Neural cell (in vitro differentiated cells): ENCODE data around the gene PTPRC. TPM values are rescaled to one million over a fixed set of nuclear protein-coding genes. Genes with fewer than 3 reads are reported as not detected.

ENCODE experiments used
- H2AFZ ChIP-seq: fragments of 200-600, 300-800 bp; sonication (generic), shearing (Covaris generic); 2 replicates; pipeline ENCODE4 v1.6.0; 2014; ENCODE audit warnings: low read depth, mild to moderate bottlenecking, antibody characterized with exemption, low read length, moderate library complexity
- H3F3A ChIP-seq: fragments of 200-600 bp; shearing (Covaris generic); 2 replicates; pipeline ENCODE4 v1.6.1; 2016; ENCODE audit warnings: mild to moderate bottlenecking, moderate library complexity, mixed read lengths, antibody characterized with exemption, low read length; ENCODE audit not compliant: insufficient read depth, poor library complexity, severe bottlenecking
- H3K27ac ChIP-seq: fragments of 200-600, 300-800 bp; sonication (generic), shearing (Covaris generic); 2 replicates; pipeline ENCODE4 v1.5.1; 2014; ENCODE audit warnings: mild to moderate bottlenecking, low read length, moderate library complexity
- H3K27me3 ChIP-seq: fragments of 300-800, 200-600 bp; sonication (generic), shearing (Covaris generic); 2 replicates; pipeline ENCODE4 v1.6.0; 2014; ENCODE audit warnings: mild to moderate bottlenecking, low read depth, low read length, moderate library complexity; ENCODE audit not compliant: insufficient read depth
- H3K36me3 ChIP-seq: fragments of 300-800, 200-600 bp; sonication (generic), shearing (Covaris generic); 2 replicates; pipeline ENCODE4 v1.5.1; 2014; ENCODE audit warnings: mild to moderate bottlenecking, antibody characterized with exemption, low read length, moderate library complexity; ENCODE audit not compliant: insufficient read depth
- H3K4me2 ChIP-seq: fragments of 300-800, 200-600 bp; sonication (generic), shearing (Covaris generic); 2 replicates; pipeline ENCODE4 v1.6.0; 2014; ENCODE audit warnings: mild to moderate bottlenecking, low read length
- H3K4me3 ChIP-seq: fragments of 300-800, 200-600 bp; sonication (generic), shearing (Covaris generic); 2 replicates; pipeline ENCODE4 v1.5.1; 2014; ENCODE audit warnings: mild to moderate bottlenecking, low read length, moderate library complexity
- H3K79me2 ChIP-seq: fragments of 200-600 bp; shearing (Covaris generic); replicated peaks from 2 replicates; pipeline ENCODE4 v1.6.0; 2014; ENCODE audit warnings: mild to moderate bottlenecking, low read length, moderate library complexity; ENCODE audit not compliant: insufficient read depth
- H3K9ac ChIP-seq: fragments of 300-800, 200-600 bp; sonication (generic), shearing (Covaris generic); 2 replicates; pipeline ENCODE4 v1.6.1; 2016; ENCODE audit warnings: mild to moderate bottlenecking, low read length, mixed read lengths
- H3K9me2 ChIP-seq: fragments of 200-600 bp; shearing (Covaris generic); 2 replicates; pipeline ENCODE4 v1.6.1; 2016; ENCODE audit warnings: mild to moderate bottlenecking, low read length, mixed read lengths; ENCODE audit not compliant: insufficient read depth
- H3K9me3 ChIP-seq: fragments of 200-600, 300-800 bp; sonication (generic), shearing (Covaris generic); 2 replicates; pipeline ENCODE4 v1.6.1; 2016; ENCODE audit warnings: mild to moderate bottlenecking, mixed run types, low read length, moderate library complexity, mixed read lengths
- H4K20me1 ChIP-seq: fragments of 200-600 bp; shearing (Covaris generic); 2 replicates; pipeline ENCODE4 v1.6.1; 2016; ENCODE audit warnings: mild to moderate bottlenecking, mixed run types; ENCODE audit not compliant: insufficient read depth
- CTCF ChIP-seq: fragments of 450-650 bp; IDR thresholded peaks from 2 replicates; pipeline ENCODE4 v1.5.1; 2014; ENCODE audit warnings: antibody characterized with exemption, mild to moderate bottlenecking, moderate library complexity; ENCODE audit not compliant: poor library complexity, severe bottlenecking
- EP300 ChIP-seq: fragments of 450-650 bp; conservative IDR thresholded peaks from 2 replicates; pipeline ENCODE4 v1.6.1; 2014; ENCODE audit warnings: antibody characterized with exemption, mild to moderate bottlenecking, moderate library complexity; ENCODE audit not compliant: poor library complexity, severe bottlenecking
- EZH2 ChIP-seq: fragments of 200-600, 300-800 bp; shearing (Covaris generic), sonication (generic); IDR thresholded peaks from 2 replicates; pipeline ENCODE4 v1.6.1; 2014; ENCODE audit warnings: antibody characterized with exemption, low read length, borderline replicate concordance, mild to moderate bottlenecking; ENCODE audit not compliant: insufficient read depth, poor library complexity, severe bottlenecking
- MXI1 ChIP-seq: fragments of 450-650 bp; conservative IDR thresholded peaks from 2 replicates; pipeline ENCODE4 v1.6.1; 2014; ENCODE audit warnings: antibody characterized with exemption, mild to moderate bottlenecking; ENCODE audit not compliant: poor library complexity, severe bottlenecking
- POLR2AphosphoS5 ChIP-seq: IDR thresholded peaks from 2 replicates; pipeline ENCODE4 v1.6.1; 2012
- RAD21 ChIP-seq: fragments of 450-650 bp; conservative IDR thresholded peaks from 2 replicates; pipeline ENCODE4 v1.6.1; 2014; ENCODE audit warnings: antibody characterized with exemption, mild to moderate bottlenecking, moderate library complexity
- REST ChIP-seq: IDR thresholded peaks from 2 replicates; pipeline ENCODE4 v1.6.1; 2012; ENCODE audit warnings: borderline replicate concordance
- SMC3 ChIP-seq: fragments of 450-650 bp; conservative IDR thresholded peaks from 2 replicates; pipeline ENCODE4 v1.6.1; 2014; ENCODE audit warnings: antibody characterized with exemption, mild to moderate bottlenecking, moderate library complexity; ENCODE audit not compliant: poor library complexity
- TAF1 ChIP-seq: IDR thresholded peaks from 2 replicates; pipeline ENCODE4 v1.6.1; 2012; ENCODE audit warnings: low read depth
- polyA plus RNA-seq: library from polyadenylated mRNA; depleted of rRNA; stranded (reverse); fragments of >200 nt; gene quantifications from 2 replicates; pipeline ENCODE4 v1.2.3, GENCODE V29; 2014

The PTPRC gene
- polyA plus RNA-seq, 1 donor from 2014 or later: 0.12 TPM

GRCh38 chr1:198601936-198602889 is 36.6 kb upstream of the PTPRC start:
- TF ChIP-seq RAD21 (no peak), REST (no peak), MXI1 (no peak)

GRCh38 chr1:198604975-198605374 is 33.9 kb upstream of the PTPRC start:
- Histone ChIP-seq H3K4me2 (no peak overlapping the region), H3K36me3 (no peaks in the 10 kb centered on the region), H4K20me1 (no peaks in the 10 kb centered on the region), H3K9me3 (no peaks in the 10 kb centered on the region), H3K27ac (no peak overlapping the region), H3K9me2 (no peaks in the 10 kb centered on the region), H3K4me3 (no peak overlapping the region), H3K9ac (no peak overlapping the region), H2AFZ (no peak overlapping the region), H3K27me3 (no peaks in the 10 kb centered on the region), H3K79me2 (no peaks in the 10 kb centered on the region), H3F3A (no peaks in the 10 kb centered on the region)
- TF ChIP-seq EP300 (no peak), MXI1 (no peak), REST (no peak), RAD21 (no peak), TAF1 (no peak), EZH2 (no peak), CTCF (no peak), POLR2AphosphoS5 (no peak), SMC3 (no peak)

More at GRCh38 chr1:198601936-198602889, 36.6 kb upstream of the PTPRC start:
- Histone ChIP-seq H2AFZ (no peak overlapping the region), H4K20me1 (no peaks in the 10 kb centered on the region), H3K9ac (no peak overlapping the region), H3K9me3 (no peaks in the 10 kb centered on the region), H3F3A (no peaks in the 10 kb centered on the region), H3K4me3 (no peak overlapping the region), H3K27me3 (no peaks in the 10 kb centered on the region), H3K4me2 (no peak overlapping the region), H3K27ac (no peak overlapping the region), H3K9me2 (no peaks in the 10 kb centered on the region), H3K36me3 (no peaks in the 10 kb centered on the region), H3K79me2 (no peaks in the 10 kb centered on the region)
